IPS-18c (cell line): Measurements from ENCODE around the gene DEPP1.

Experiments
- H3K4me3 ChIP-seq: 2 replicates; pipeline ENCODE4 v1.7.0; 2013; ENCODE audit warnings: low read depth, mild to moderate bottlenecking, low read length, moderate library complexity; ENCODE audit not compliant: insufficient read depth
- H3K9me3 ChIP-seq: one replicate; pipeline ENCODE4 v1.6.1; 2013; ENCODE audit warnings: mild to moderate bottlenecking, low read length, moderate library complexity; ENCODE audit not compliant: control insufficient read depth, insufficient read depth

Gene DEPP1

GRCh38 chr10:44934416-44935200 is 44.0 kb downstream of the DEPP1 start:
- Histone ChIP-seq H3K4me3 (no peak overlapping the region), H3K9me3 (no peaks in the 10 kb centered on the region)

DNA sequence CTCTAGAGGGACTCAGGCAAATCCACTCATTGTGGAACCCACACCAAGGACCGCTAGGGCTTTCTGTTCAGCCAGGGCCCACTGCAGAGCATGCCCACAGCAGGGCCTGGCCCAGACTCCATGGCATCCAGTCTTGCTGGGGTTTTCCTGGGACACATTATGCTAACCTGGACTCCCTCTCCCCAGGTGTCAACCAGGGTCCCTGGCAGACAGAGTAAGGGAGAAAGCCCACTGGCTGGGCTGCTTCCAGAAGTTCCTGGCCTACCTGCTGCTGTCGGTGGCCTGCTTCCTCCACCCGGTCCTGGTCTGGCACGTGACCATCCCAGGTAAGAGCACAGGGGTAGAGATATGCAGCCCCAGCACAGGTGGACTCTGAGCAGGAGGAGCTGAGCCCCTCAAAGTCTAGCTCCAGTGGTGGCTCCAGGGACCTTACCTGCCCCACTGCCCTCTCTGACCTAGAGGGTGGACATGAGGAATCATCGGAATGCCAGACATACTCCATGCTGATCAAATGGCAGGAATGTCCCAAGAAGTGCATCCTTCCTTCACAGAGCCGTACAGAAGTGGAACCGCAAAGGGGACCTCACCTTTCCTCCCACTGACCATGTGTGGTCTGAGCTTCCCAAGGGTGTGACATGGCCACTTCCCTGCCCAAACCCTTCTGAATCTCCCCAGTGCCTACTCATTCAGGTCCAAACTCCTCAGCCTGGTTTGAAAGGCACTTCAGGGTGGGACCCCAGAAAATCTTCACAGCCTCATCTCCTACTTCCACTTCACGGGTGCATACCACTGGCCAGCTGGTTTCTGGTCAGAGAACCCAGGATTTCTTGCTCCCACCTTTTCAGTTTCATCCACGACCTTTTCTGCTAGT is 44.9 kb downstream of the DEPP1 start:
- H3K9me3 ChIP-seq, result no peaks in the 10 kb centered on the region
- no peak overlapping the region for H3K4me3 ChIP-seq

DNA sequence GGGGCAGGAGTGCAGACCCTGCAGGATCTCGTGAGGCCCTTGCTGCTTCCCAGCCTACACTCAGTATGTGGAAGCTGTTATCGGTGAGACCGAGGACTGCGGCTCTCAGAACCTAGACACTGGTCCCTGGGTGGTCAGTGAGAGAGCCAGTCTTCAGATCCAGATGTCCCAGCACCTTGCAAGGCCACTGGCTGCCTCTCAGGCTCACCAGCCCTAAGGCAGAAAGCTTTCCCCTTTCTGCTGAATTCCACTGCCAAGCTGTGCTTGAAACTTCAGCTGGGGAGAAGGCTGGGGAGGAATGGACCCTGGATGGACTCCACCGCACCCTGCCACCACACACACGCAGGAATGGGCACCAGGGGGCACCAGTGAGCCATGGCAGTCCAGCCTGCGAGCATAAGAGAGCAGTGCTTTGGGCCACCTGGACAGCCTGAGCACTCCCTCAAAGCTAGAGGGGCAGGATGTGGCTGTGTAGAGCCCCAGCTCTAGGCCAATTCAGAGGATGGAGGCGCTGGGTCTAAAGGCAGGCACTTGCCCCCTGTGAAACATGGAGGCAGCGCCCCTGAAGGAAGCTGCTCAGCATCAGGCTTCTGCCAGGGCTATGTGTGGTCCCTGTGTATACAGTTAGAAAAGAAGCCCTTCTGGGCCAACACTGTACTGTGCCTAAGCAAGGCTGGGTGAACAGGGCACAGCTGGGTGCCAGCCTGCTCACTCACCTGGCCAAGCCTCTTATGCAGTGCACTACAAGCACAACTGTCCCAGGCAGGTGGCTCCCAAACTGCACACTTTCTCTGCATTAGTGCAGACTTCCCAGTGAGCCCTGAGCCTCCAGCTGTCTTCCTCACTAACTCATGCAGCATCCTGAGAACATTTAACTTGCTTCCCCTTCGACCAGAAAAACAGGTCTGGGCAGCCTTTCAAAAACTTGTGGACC is 45.8 kb downstream of the DEPP1 start:
- H3K4me3 ChIP-seq, result no peak overlapping the region
- H3K9me3 ChIP-seq, result no peaks in the 10 kb centered on the region

GRCh38 chr10:44931621-44932516 is 46.7 kb downstream of the DEPP1 start:
- Histone ChIP-seq H3K4me3 (no peak overlapping the region), H3K9me3 (no peaks in the 10 kb centered on the region)

DNA sequence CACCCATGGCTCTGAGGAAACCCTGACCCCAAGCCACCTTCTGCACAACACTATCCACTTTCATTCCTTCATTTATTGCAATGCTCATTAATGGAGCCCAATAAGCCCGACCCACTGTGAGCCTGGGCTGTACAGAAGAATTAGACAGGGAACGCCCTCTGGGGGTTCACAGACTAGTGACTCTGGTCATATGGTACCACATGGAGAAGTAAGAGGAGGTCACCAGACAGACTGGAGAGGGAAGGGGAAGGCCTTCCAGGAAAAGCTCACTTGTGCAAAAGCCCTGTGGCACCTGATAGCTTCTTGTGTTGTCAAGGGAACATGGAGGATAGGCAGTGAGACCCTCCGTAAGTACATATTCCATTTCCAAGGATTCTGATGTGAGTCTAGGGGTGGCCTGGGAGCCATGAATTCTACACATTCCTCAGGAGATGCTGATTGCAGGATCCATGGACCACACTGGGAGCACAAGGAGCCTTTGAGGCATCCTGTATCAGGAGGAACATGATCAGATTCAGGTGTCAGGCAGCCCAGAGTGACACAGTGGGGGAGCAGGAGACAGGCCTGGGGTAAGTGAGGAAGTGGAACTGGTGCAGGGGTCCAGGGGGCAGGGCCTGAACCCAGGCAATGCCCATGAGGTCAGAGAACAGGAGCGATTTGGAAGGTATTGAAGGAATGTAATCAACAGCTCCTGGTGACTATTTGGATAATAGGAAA is 47.5 kb downstream of the DEPP1 start:
- H3K4me3 ChIP-seq, result no peak overlapping the region

DNA sequence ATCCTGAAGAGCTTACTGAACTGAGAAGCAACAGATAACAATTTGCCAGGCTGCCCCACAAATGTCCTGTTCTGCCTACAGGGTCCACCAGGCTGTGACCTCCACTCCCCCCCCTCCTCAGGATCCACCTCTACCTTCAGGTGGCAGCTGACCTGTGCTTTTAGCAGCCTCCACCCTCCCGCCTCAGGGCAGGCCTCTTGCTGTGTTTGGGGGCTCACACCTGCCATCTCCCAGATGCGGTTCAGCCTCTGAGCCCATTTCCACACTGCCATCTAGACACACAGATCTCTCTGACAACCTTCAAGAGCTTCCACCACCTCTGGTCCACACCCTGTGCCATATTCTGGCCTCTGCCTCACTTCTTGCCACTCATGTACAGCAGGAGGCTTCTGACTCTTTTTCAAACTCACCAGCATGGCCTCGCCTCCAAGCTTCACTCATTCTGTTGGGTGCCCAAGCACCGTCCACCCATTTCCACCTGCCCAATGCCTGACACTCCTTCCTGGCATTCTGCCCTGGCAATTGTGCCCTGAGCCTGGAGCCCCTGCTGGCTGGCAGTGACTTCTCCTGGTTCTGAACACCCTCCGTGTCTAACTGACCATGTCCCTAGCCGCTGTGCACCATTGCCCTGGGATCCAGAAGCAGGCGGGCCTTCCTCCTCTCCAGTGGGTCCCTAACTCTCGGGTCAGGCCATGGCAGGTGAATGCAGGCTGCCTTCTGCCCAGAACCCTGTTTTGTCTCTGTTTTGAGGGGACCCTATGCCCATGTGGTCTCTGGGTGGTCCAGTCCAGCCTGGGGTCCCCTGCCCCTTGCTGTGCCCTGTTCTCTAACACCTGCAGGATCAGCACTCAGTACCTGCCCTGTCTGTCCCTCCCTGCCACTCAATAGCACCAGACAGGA is 49.0 kb downstream of the DEPP1 start:
- H3K4me3 ChIP-seq, result no peak overlapping the region
- no peaks in the 10 kb centered on the region for H3K9me3 ChIP-seq

More for the DNA sequence above, 47.5 kb downstream of the DEPP1 start:
- H3K9me3 ChIP-seq, result no peaks in the 10 kb centered on the region

- Histone ChIP-seq H3K9me3 (no peaks in the 10 kb centered on the region), H3K4me3 (no peak overlapping the region)
Measured at GRCh38 chr10:44928462-44928861, 50.1 kb downstream of the DEPP1 start.

DNA sequence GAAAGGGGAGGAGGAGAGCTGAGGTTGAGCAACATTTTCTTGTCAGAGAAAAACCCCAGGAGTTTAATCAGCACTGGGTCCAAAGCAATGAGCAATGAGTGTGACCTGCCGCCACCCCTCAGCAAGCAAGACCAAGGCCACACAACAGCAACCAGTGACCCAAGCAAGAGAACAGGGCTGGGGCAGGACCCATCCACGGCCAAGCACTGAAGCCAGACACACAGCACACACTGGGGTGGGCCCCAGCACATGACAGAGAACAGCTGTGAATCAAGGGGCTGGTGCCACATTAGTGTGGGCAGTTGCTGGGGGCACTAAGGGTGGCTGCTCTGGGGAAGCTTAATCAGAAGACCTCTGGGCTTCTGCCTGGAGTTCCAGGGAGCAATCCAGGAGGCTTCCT is 51.3 kb downstream of the DEPP1 start:
- H3K9me3 ChIP-seq, result no peaks in the 10 kb centered on the region
- no peak overlapping the region for H3K4me3 ChIP-seq

DNA sequence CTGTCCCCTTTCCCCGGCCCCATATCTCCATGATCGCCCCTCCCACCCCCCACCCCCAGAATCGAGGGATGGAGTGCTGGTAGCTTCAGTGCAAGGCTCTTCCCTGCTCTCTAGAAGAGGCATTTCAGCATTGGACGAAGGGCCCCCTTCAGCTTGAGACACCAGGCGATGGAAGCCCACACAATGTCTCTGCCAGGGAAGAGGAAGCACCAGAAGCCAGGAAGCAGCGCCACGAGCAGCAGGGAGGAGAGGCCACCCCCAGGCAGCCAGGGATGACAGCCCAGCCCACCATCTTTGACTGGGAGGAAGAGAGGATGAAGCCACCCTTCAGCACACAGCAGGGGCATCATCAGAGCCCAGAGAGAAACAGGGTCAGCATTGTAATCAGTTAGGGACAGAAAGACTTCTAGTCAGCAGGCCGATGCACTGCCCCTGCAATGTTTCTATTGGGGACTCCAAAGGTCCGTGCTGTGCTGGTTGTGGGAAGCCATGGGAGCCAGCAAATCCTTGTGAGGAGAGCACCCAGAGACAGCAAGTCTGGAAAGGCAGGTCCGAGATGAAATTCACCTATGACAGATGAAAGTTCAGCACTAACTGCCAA is 51.8 kb downstream of the DEPP1 start:
- Histone ChIP-seq H3K9me3 (no peaks in the 10 kb centered on the region), H3K4me3 (no peak overlapping the region)
